Neural cell (in vitro differentiated cells): ENCODE results near the gene CD4. TPM values are rescaled to one million over a fixed set of nuclear protein-coding genes. Genes with fewer than 3 reads are reported as not detected.

ENCODE experiments used
- H2AFZ ChIP-seq: fragments of 200-600, 300-800 bp; sonication (generic), shearing (Covaris generic); 2 replicates; pipeline ENCODE4 v1.6.0; 2014; ENCODE audit warnings: low read depth, mild to moderate bottlenecking, antibody characterized with exemption, low read length, moderate library complexity
- H3F3A ChIP-seq: fragments of 200-600 bp; shearing (Covaris generic); 2 replicates; pipeline ENCODE4 v1.6.1; 2016; ENCODE audit warnings: mild to moderate bottlenecking, moderate library complexity, mixed read lengths, antibody characterized with exemption, low read length; ENCODE audit not compliant: insufficient read depth, poor library complexity, severe bottlenecking
- H3K27ac ChIP-seq: fragments of 200-600, 300-800 bp; sonication (generic), shearing (Covaris generic); 2 replicates; pipeline ENCODE4 v1.5.1; 2014; ENCODE audit warnings: mild to moderate bottlenecking, low read length, moderate library complexity
- H3K27me3 ChIP-seq: fragments of 300-800, 200-600 bp; sonication (generic), shearing (Covaris generic); 2 replicates; pipeline ENCODE4 v1.6.0; 2014; ENCODE audit warnings: mild to moderate bottlenecking, low read depth, low read length, moderate library complexity; ENCODE audit not compliant: insufficient read depth
- H3K36me3 ChIP-seq: fragments of 300-800, 200-600 bp; sonication (generic), shearing (Covaris generic); 2 replicates; pipeline ENCODE4 v1.5.1; 2014; ENCODE audit warnings: mild to moderate bottlenecking, antibody characterized with exemption, low read length, moderate library complexity; ENCODE audit not compliant: insufficient read depth
- H3K4me2 ChIP-seq: fragments of 300-800, 200-600 bp; sonication (generic), shearing (Covaris generic); 2 replicates; pipeline ENCODE4 v1.6.0; 2014; ENCODE audit warnings: mild to moderate bottlenecking, low read length
- H3K4me3 ChIP-seq: fragments of 300-800, 200-600 bp; sonication (generic), shearing (Covaris generic); 2 replicates; pipeline ENCODE4 v1.5.1; 2014; ENCODE audit warnings: mild to moderate bottlenecking, low read length, moderate library complexity
- H3K79me2 ChIP-seq: fragments of 200-600 bp; shearing (Covaris generic); replicated peaks from 2 replicates; pipeline ENCODE4 v1.6.0; 2014; ENCODE audit warnings: mild to moderate bottlenecking, low read length, moderate library complexity; ENCODE audit not compliant: insufficient read depth
- H3K9ac ChIP-seq: fragments of 300-800, 200-600 bp; sonication (generic), shearing (Covaris generic); 2 replicates; pipeline ENCODE4 v1.6.1; 2016; ENCODE audit warnings: mild to moderate bottlenecking, low read length, mixed read lengths
- H3K9me2 ChIP-seq: fragments of 200-600 bp; shearing (Covaris generic); 2 replicates; pipeline ENCODE4 v1.6.1; 2016; ENCODE audit warnings: mild to moderate bottlenecking, low read length, mixed read lengths; ENCODE audit not compliant: insufficient read depth
- H3K9me3 ChIP-seq: fragments of 200-600, 300-800 bp; sonication (generic), shearing (Covaris generic); 2 replicates; pipeline ENCODE4 v1.6.1; 2016; ENCODE audit warnings: mild to moderate bottlenecking, mixed run types, low read length, moderate library complexity, mixed read lengths
- H4K20me1 ChIP-seq: fragments of 200-600 bp; shearing (Covaris generic); 2 replicates; pipeline ENCODE4 v1.6.1; 2016; ENCODE audit warnings: mild to moderate bottlenecking, mixed run types; ENCODE audit not compliant: insufficient read depth
- EP300 ChIP-seq: fragments of 450-650 bp; conservative IDR thresholded peaks from 2 replicates; pipeline ENCODE4 v1.6.1; 2014; ENCODE audit warnings: antibody characterized with exemption, mild to moderate bottlenecking, moderate library complexity; ENCODE audit not compliant: poor library complexity, severe bottlenecking
- EZH2 ChIP-seq: fragments of 200-600, 300-800 bp; shearing (Covaris generic), sonication (generic); IDR thresholded peaks from 2 replicates; pipeline ENCODE4 v1.6.1; 2014; ENCODE audit warnings: antibody characterized with exemption, low read length, borderline replicate concordance, mild to moderate bottlenecking; ENCODE audit not compliant: insufficient read depth, poor library complexity, severe bottlenecking
- MXI1 ChIP-seq: fragments of 450-650 bp; conservative IDR thresholded peaks from 2 replicates; pipeline ENCODE4 v1.6.1; 2014; ENCODE audit warnings: antibody characterized with exemption, mild to moderate bottlenecking; ENCODE audit not compliant: poor library complexity, severe bottlenecking
- POLR2AphosphoS5 ChIP-seq: IDR thresholded peaks from 2 replicates; pipeline ENCODE4 v1.6.1; 2012
- RAD21 ChIP-seq: fragments of 450-650 bp; conservative IDR thresholded peaks from 2 replicates; pipeline ENCODE4 v1.6.1; 2014; ENCODE audit warnings: antibody characterized with exemption, mild to moderate bottlenecking, moderate library complexity
- REST ChIP-seq: IDR thresholded peaks from 2 replicates; pipeline ENCODE4 v1.6.1; 2012; ENCODE audit warnings: borderline replicate concordance
- SMC3 ChIP-seq: fragments of 450-650 bp; conservative IDR thresholded peaks from 2 replicates; pipeline ENCODE4 v1.6.1; 2014; ENCODE audit warnings: antibody characterized with exemption, mild to moderate bottlenecking, moderate library complexity; ENCODE audit not compliant: poor library complexity
- TAF1 ChIP-seq: IDR thresholded peaks from 2 replicates; pipeline ENCODE4 v1.6.1; 2012; ENCODE audit warnings: low read depth
- polyA plus RNA-seq: library from polyadenylated mRNA; depleted of rRNA; stranded (reverse); fragments of >200 nt; gene quantifications from 2 replicates; pipeline ENCODE4 v1.2.3, GENCODE V29; 2014
- TF ChIP-seq, protein P1 (sequence below): fragments of 450-650 bp; IDR thresholded peaks from 2 replicates; pipeline ENCODE4 v1.5.1; 2014; ENCODE audit warnings: antibody characterized with exemption, mild to moderate bottlenecking, moderate library complexity; ENCODE audit not compliant: poor library complexity, severe bottlenecking

The CD4 gene
- polyA plus RNA-seq, 1 donor from 2014 or later: not detected

GRCh38 chr12:6751767-6752166, 37.6 kb upstream of the CD4 start:
- peak overlapping the region; percentile 99 for H3K4me3 ChIP-seq
- no peaks in the 10 kb centered on the region for H3K9me2 ChIP-seq
- H2AFZ ChIP-seq: no peak overlapping the region
- H3K27me3 ChIP-seq: no peaks in the 10 kb centered on the region
- H3K27ac ChIP-seq: peak overlapping the region; percentile 100
- no peaks in the 10 kb centered on the region for H4K20me1 ChIP-seq
- H3K79me2 ChIP-seq: peaks cover 20% of the 10 kb centered on the region
- peak overlapping the region; percentile 82 for H3K4me2 ChIP-seq
- H3K9ac ChIP-seq: peak overlapping the region; percentile 100
- H3F3A ChIP-seq: no peaks in the 10 kb centered on the region
- H3K36me3 ChIP-seq: peaks cover 7% of the 10 kb centered on the region
- TF ChIP-seq EP300 (no peak), POLR2AphosphoS5 (no peak), REST (no peak), SMC3 (no peak)
- no peaks in the 10 kb centered on the region for H3K9me3 ChIP-seq

- Histone ChIP-seq H3K36me3 (peaks cover 7% of the 10 kb centered on the region), H2AFZ (peak overlapping the region; percentile 77)
- peak; percentile 54 for TF ChIP-seq RAD21
- TF ChIP-seq MXI1: no peak
- peak; percentile 38 for TF ChIP-seq POLR2AphosphoS5
- TF ChIP-seq, protein P1, sequence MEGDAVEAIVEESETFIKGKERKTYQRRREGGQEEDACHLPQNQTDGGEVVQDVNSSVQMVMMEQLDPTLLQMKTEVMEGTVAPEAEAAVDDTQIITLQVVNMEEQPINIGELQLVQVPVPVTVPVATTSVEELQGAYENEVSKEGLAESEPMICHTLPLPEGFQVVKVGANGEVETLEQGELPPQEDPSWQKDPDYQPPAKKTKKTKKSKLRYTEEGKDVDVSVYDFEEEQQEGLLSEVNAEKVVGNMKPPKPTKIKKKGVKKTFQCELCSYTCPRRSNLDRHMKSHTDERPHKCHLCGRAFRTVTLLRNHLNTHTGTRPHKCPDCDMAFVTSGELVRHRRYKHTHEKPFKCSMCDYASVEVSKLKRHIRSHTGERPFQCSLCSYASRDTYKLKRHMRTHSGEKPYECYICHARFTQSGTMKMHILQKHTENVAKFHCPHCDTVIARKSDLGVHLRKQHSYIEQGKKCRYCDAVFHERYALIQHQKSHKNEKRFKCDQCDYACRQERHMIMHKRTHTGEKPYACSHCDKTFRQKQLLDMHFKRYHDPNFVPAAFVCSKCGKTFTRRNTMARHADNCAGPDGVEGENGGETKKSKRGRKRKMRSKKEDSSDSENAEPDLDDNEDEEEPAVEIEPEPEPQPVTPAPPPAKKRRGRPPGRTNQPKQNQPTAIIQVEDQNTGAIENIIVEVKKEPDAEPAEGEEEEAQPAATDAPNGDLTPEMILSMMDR: peak; percentile 71
- no peak for TF ChIP-seq EZH2
- TF ChIP-seq REST: peak; percentile 49
- TF ChIP-seq EP300: no peak
- TF ChIP-seq TAF1: no peak
- TF ChIP-seq SMC3: peak; percentile 78
These were observed 37.0 kb upstream of the CD4 start for GRCh38 chr12:6752167-6752920.

More at GRCh38 chr12:6752167-6752920, 37.0 kb upstream of the CD4 start:
- no peaks in the 10 kb centered on the region for H3F3A ChIP-seq
- peak overlapping the region; percentile 100 for H3K9ac ChIP-seq
- peaks cover 20% of the 10 kb centered on the region for H3K79me2 ChIP-seq
- peak overlapping the region; percentile 100 for H3K27ac ChIP-seq
- H3K9me2 ChIP-seq: no peaks in the 10 kb centered on the region
- H3K27me3 ChIP-seq: no peaks in the 10 kb centered on the region
- no peaks in the 10 kb centered on the region for H4K20me1 ChIP-seq
- H3K4me3 ChIP-seq: peak overlapping the region; percentile 99
- H3K4me2 ChIP-seq: peak overlapping the region; percentile 82
- no peaks in the 10 kb centered on the region for H3K9me3 ChIP-seq
